ENCODE data around the gene ATP10A. TPM values are rescaled to one million over a fixed set of nuclear protein-coding genes. Genes with fewer than 3 reads are reported as not detected.
A peak's percentile ranks its signal among the peaks of the same experiment; 100 is the strongest.

ATP10A gene
- total and polyA plus RNA-seq, 8 donors: 0.04 to 1.2 (median 0.41) TPM

- WGBS, 2 donors: 70 to 77% methylated on average over 5 of the region's 5 CpGs
- no peak overlapping the region for H3K4me3 ChIP-seq
- no peak for DNase-seq
- no peak for ATAC-seq
- no peak for FAIRE-seq
- no peaks in the 10 kb centered on the region for H3K27me3 ChIP-seq
- no peaks in the 10 kb centered on the region for H3K4me1 ChIP-seq
- H3K36me3 ChIP-seq: no peaks in the 10 kb centered on the region
- no peak for TF ChIP-seq CTCF (IDR thresholded peaks at IDR 0.05)
- intact Hi-C loops (cut with DNase I): no loop called here
- no peak overlapping the region for H3K27ac ChIP-seq
- no peaks in the 10 kb centered on the region for H3K9me3 ChIP-seq
Measured at GRCh38 chr15:25832158-25832557, 31.0 kb downstream of the ATP10A start.

GRCh38 chr15:25830844-25831451 is 32.2 kb downstream of the ATP10A start:
- DNase-seq (no peak), ATAC-seq (peak in 3 of 4 donors; percentile 57 to 71 (median 59)), FAIRE-seq (no peak)
- Histone ChIP-seq H3K27ac (no peak overlapping the region), H3K9me3 (no peaks in the 10 kb centered on the region), H3K27me3 (no peaks in the 10 kb centered on the region), H3K36me3 (no peaks in the 10 kb centered on the region), H3K4me3 (no peak overlapping the region), H3K4me1 (no peaks in the 10 kb centered on the region)
- 50 to 55% methylated on average over 11 of the region's 11 CpGs for WGBS, 2 donors
- intact Hi-C loops (cut with DNase I): no loop called here
- TF ChIP-seq CTCF (IDR thresholded peaks at IDR 0.05): no peak

- Histone ChIP-seq H3K27ac (no peak overlapping the region), H3K4me3 (no peak overlapping the region), H3K27me3 (no peaks in the 10 kb centered on the region), H3K36me3 (no peaks in the 10 kb centered on the region), H3K4me1 (no peaks in the 10 kb centered on the region), H3K9me3 (no peaks in the 10 kb centered on the region)
- FAIRE-seq: no peak
- no peak for TF ChIP-seq CTCF (IDR thresholded peaks at IDR 0.05)
- no peak for DNase-seq
- ATAC-seq: no peak
- intact Hi-C loops (cut with DNase I): no loop called here
- 62 to 74% methylated on average over 3 of the region's 3 CpGs for WGBS, 2 donors
Measured at GRCh38 chr15:25829073-25829472, 34.1 kb downstream of the ATP10A start.

- DNase-seq (no peak), ATAC-seq (no peak), FAIRE-seq (no peak)
- intact Hi-C loops (cut with DNase I): no loop called here
- Histone ChIP-seq H3K4me1 (no peaks in the 10 kb centered on the region), H3K9me3 (no peaks in the 10 kb centered on the region), H3K36me3 (no peaks in the 10 kb centered on the region), H3K4me3 (no peak overlapping the region), H3K27me3 (no peaks in the 10 kb centered on the region), H3K27ac (no peak overlapping the region)
- no peak for TF ChIP-seq CTCF (IDR thresholded peaks at IDR 0.05)
Measured at GRCh38 chr15:25825207-25825606, 37.9 kb downstream of the ATP10A start.

- Histone ChIP-seq H3K9me3 (no peaks in the 10 kb centered on the region), H3K4me1 (no peaks in the 10 kb centered on the region), H3K36me3 (no peaks in the 10 kb centered on the region), H3K27me3 (no peaks in the 10 kb centered on the region), H3K27ac (no peak overlapping the region), H3K4me3 (no peak overlapping the region)
- no peak for TF ChIP-seq CTCF (IDR thresholded peaks at IDR 0.05)
- WGBS, 2 donors: 56 to 64% methylated on average over 6 of the region's 6 CpGs
- ATAC-seq (no peak), DNase-seq (no peak), FAIRE-seq (no peak)
- intact Hi-C loops (cut with DNase I): no loop called here
Measured at GRCh38 chr15:25824618-25825017, 38.5 kb downstream of the ATP10A start.
